Astrocyte of the cerebellum (primary cell): Measurements from ENCODE around the gene CDH22.

ENCODE experiments used
- DNase-seq: peaks from one replicate; pipeline ENCODE4 v3.0.0-alpha.2; 2011; ENCODE audit warnings: low read depth
- H3K4me3 ChIP-seq: 2 replicates; pipeline ENCODE4 v1.5.1; 2011; ENCODE audit warnings: mild to moderate bottlenecking, low read depth, low read length, moderate library complexity
- CTCF ChIP-seq: IDR thresholded peaks from 2 replicates; pipeline ENCODE4 v1.5.1; 2012; ENCODE audit warnings: low read length, low read depth, moderate library complexity, mild to moderate bottlenecking; ENCODE audit errors: missing control alignments
- in situ Hi-C: cut with HindIII; loops from 2 replicates; pipeline ENCODE4 v1.10.0; 2017; ENCODE audit warnings: low sequenced_read_pairs

The CDH22 gene

GRCh38 chr20:46267108-46268105 is 40.9 kb downstream of the CDH22 start:
- DNase-seq = no peak
- H3K4me3 ChIP-seq = no peak overlapping the region
- TF ChIP-seq CTCF = no peak
- in situ Hi-C loops = no loop called here

GRCh38 chr20:46265539-46265938 is 42.8 kb downstream of the CDH22 start:
- no peak for TF ChIP-seq CTCF
- DNase-seq = no peak
- in situ Hi-C loops = no loop called here
- H3K4me3 ChIP-seq = no peak overlapping the region

- in situ Hi-C loops = no loop called here
- no peak overlapping the region for H3K4me3 ChIP-seq
- no peak for DNase-seq
- no peak for TF ChIP-seq CTCF
Observed at GRCh38 chr20:46264391-46265266, 43.7 kb downstream of the CDH22 start.

GRCh38 chr20:46261456-46262253 is 46.6 kb downstream of the CDH22 start:
- TF ChIP-seq CTCF = no peak
- in situ Hi-C loops = no loop called here

GRCh38 chr20:46260936-46261454 is 47.3 kb downstream of the CDH22 start:
- in situ Hi-C loops = no loop called here
- TF ChIP-seq CTCF = no peak
- H3K4me3 ChIP-seq = no peak overlapping the region
- no peak for DNase-seq

More at GRCh38 chr20:46261456-46262253, 46.6 kb downstream of the CDH22 start:
- no peak overlapping the region for H3K4me3 ChIP-seq
- no peak for DNase-seq

GRCh38 chr20:46260480-46260879 is 47.8 kb downstream of the CDH22 start:
- in situ Hi-C loops = no loop called here
- no peak for TF ChIP-seq CTCF
- H3K4me3 ChIP-seq = no peak overlapping the region
- no peak for DNase-seq
